H9 (cell line): ENCODE data around the gene ANKS1B. TPM values are rescaled to one million over a fixed set of nuclear protein-coding genes. Genes with fewer than 3 reads are reported as not detected.
"Not testable (repeated sequence)": the region's sequence is repeated elsewhere in the genome, so short reads cannot be mapped to it uniquely, and the experiment has no call there.

Source experiments
- DNase-seq: peaks from one replicate; pipeline ENCODE4 v3.0.0-alpha.2; 2017
- H2AFZ ChIP-seq: one replicate; pipeline ENCODE4 v1.6.1; 2013; ENCODE audit warnings: mild to moderate bottlenecking, low read length, control low read depth, moderate library complexity
- H2AK5ac ChIP-seq: 2 replicates; pipeline ENCODE4 v1.6.1; 2013; ENCODE audit warnings: low read length, control low read depth, mixed read lengths; ENCODE audit not compliant: insufficient read length
- H2BK120ac ChIP-seq: one replicate; pipeline ENCODE4 v1.6.1; 2013; ENCODE audit warnings: low read depth, mild to moderate bottlenecking, low read length, control low read depth, inconsistent platforms; ENCODE audit not compliant: poor library complexity, severe bottlenecking
- H2BK12ac ChIP-seq: 2 replicates; pipeline ENCODE4 v1.6.1; 2013; ENCODE audit warnings: low read length, control low read depth, mixed read lengths, low read depth; ENCODE audit not compliant: insufficient read length
- H2BK15ac ChIP-seq: 2 replicates; pipeline ENCODE4 v1.6.1; 2013; ENCODE audit warnings: low read depth, low read length, control low read depth
- H2BK20ac ChIP-seq: one replicate; pipeline ENCODE4 v1.6.1; 2013; ENCODE audit warnings: low read depth, mild to moderate bottlenecking, low read length, control low read depth, inconsistent platforms; ENCODE audit not compliant: poor library complexity, severe bottlenecking
- H2BK5ac ChIP-seq: 2 replicates; pipeline ENCODE4 v1.6.1; 2013; ENCODE audit warnings: low read length, control low read depth, mixed read lengths; ENCODE audit not compliant: insufficient read length
- H3K14ac ChIP-seq: 2 replicates; pipeline ENCODE4 v1.6.1; 2013; ENCODE audit warnings: low read length, control low read depth; ENCODE audit not compliant: insufficient read depth
- H3K18ac ChIP-seq: 2 replicates; pipeline ENCODE4 v1.6.1; 2013; ENCODE audit warnings: low read depth, mild to moderate bottlenecking, mixed read lengths, low read length, control low read depth; ENCODE audit not compliant: insufficient read length
- H3K23ac ChIP-seq: 2 replicates; pipeline ENCODE4 v1.6.1; 2013; ENCODE audit warnings: low read length, control low read depth, mixed read lengths, low read depth; ENCODE audit not compliant: insufficient read length
- H3K23me2 ChIP-seq: 2 replicates; pipeline ENCODE4 v1.6.1; 2013; ENCODE audit warnings: low read depth, mild to moderate bottlenecking, mixed read lengths, low read length, control low read depth; ENCODE audit not compliant: insufficient read length, poor library complexity, severe bottlenecking
- H3K27ac ChIP-seq: 2 replicates; pipeline ENCODE4 v1.5.1; 2013; ENCODE audit warnings: low read length, control low read depth, mixed read lengths, low read depth; ENCODE audit not compliant: insufficient read length
- H3K27me3 ChIP-seq: 2 replicates; pipeline ENCODE4 v1.6.1; 2013; ENCODE audit warnings: low read length, control low read depth, inconsistent platforms; ENCODE audit not compliant: insufficient read depth
- H3K4ac ChIP-seq: 2 replicates; pipeline ENCODE4 v1.6.1; 2013; ENCODE audit warnings: low read depth, mild to moderate bottlenecking, control low read depth, inconsistent platforms, low read length, moderate library complexity
- H3K4me1 ChIP-seq: 2 replicates; pipeline ENCODE4 v1.6.1; 2013; ENCODE audit warnings: low read length, control low read depth, inconsistent platforms; ENCODE audit not compliant: insufficient read depth
- H3K4me2 ChIP-seq: 2 replicates; pipeline ENCODE4 v1.6.1; 2013; ENCODE audit warnings: low read length, control low read depth, mixed read lengths; ENCODE audit not compliant: insufficient read length, insufficient read depth
- H3K56ac ChIP-seq: 2 replicates; pipeline ENCODE4 v1.6.1; 2013; ENCODE audit warnings: low read depth, mild to moderate bottlenecking, mixed read lengths, low read length, control low read depth; ENCODE audit not compliant: insufficient read length
- H3K79me1 ChIP-seq: 2 replicates; pipeline ENCODE4 v1.6.1; 2013; ENCODE audit warnings: low read depth, mild to moderate bottlenecking, moderate library complexity, low read length, control low read depth, inconsistent platforms; ENCODE audit not compliant: insufficient read depth, poor library complexity, severe bottlenecking
- H3K79me2 ChIP-seq: 2 replicates; pipeline ENCODE4 v1.6.1; 2013; ENCODE audit warnings: low read length, control low read depth, inconsistent platforms; ENCODE audit not compliant: insufficient read depth
- H3K9ac ChIP-seq: 2 replicates; pipeline ENCODE4 v1.6.1; 2013; ENCODE audit warnings: low read length, control low read depth, mixed read lengths; ENCODE audit not compliant: insufficient read length; ENCODE audit errors: extremely low read depth
- H3K9me3 ChIP-seq: one replicate; pipeline ENCODE4 v1.6.1; 2013; ENCODE audit warnings: low read depth, low read length, inconsistent platforms; ENCODE audit not compliant: control insufficient read depth
- H3T11ph ChIP-seq: one replicate; pipeline ENCODE4 v1.6.1; 2013; ENCODE audit warnings: mild to moderate bottlenecking, low read length, control low read depth, inconsistent platforms
- H4K20me1 ChIP-seq: one replicate; pipeline ENCODE4 v1.6.1; 2013; ENCODE audit not compliant: control insufficient read depth, insufficient read length, insufficient read depth
- H4K5ac ChIP-seq: 2 replicates; pipeline ENCODE4 v1.6.1; 2013; ENCODE audit warnings: low read depth, mild to moderate bottlenecking, mixed read lengths, low read length, control low read depth; ENCODE audit not compliant: insufficient read length
- H4K8ac ChIP-seq: replicated peaks from 2 replicates; pipeline ENCODE4 v1.6.1; 2013; ENCODE audit warnings: low read length, control low read depth, mixed read lengths, low read depth; ENCODE audit not compliant: insufficient read length
- H4K91ac ChIP-seq: 2 replicates; pipeline ENCODE4 v1.6.1; 2013; ENCODE audit warnings: low read depth, mild to moderate bottlenecking, moderate library complexity, mixed read lengths, low read length, control low read depth; ENCODE audit not compliant: insufficient read length
- H3K27ac Mint-ChIP-seq, 3 experiments: 2 replicates in 2 of 3; 3 replicates in 1 of 3; pipeline ENCODE4 v1.8.0; 2020 to 2021; ENCODE audit warnings: mixed read lengths in 3 of 3, mild to moderate bottlenecking in 1 of 3, moderate library complexity in 1 of 3
- H3K27me3 Mint-ChIP-seq: 2 replicates; pipeline ENCODE4 v1.8.0; 2021; ENCODE audit warnings: low read depth, mild to moderate bottlenecking, moderate library complexity, mixed read lengths
- H3K36me3 Mint-ChIP-seq, 3 experiments: 2 replicates in 2 of 3; 3 replicates in 1 of 3; pipeline ENCODE4 v1.8.0; 2020 to 2021; ENCODE audit warnings: low read depth in 3 of 3, mixed read lengths in 3 of 3; ENCODE audit not compliant: insufficient read depth in 1 of 3
- H3K4me1 Mint-ChIP-seq, 2 experiments: 2 replicates each; pipeline ENCODE4 v1.8.0; 2020; ENCODE audit warnings: mixed read lengths in 2 of 2
- H3K4me3 Mint-ChIP-seq, 2 experiments: 2 replicates in 1 of 2; 3 replicates in 1 of 2; pipeline ENCODE4 v1.8.0; 2020 to 2021; ENCODE audit warnings: mild to moderate bottlenecking in 2 of 2, mixed read lengths in 2 of 2, moderate library complexity in 1 of 2
- H3K9me3 Mint-ChIP-seq, 2 experiments: 2 replicates in 1 of 2; 3 replicates in 1 of 2; pipeline ENCODE4 v1.8.0; 2020; ENCODE audit warnings: mild to moderate bottlenecking in 2 of 2, mixed read lengths in 2 of 2, moderate library complexity in 1 of 2
- CTCF ChIP-seq: fragments of 200-600 bp; sonication (generic); conservative IDR thresholded peaks from 3 replicates; pipeline ENCODE4 v1.8.0; 2021; ENCODE audit warnings: antibody characterized with exemption, mild to moderate bottlenecking
- WGBS: extraction: QIAGEN DNeasy Blood & Tissue Kit; methylation state at CpG from one replicate; pipeline ENCODE4 v1.1.7; 2013; ENCODE audit warnings: missing lambda C conversion rate, low lambda C conversion rate, mixed read lengths; ENCODE audit not compliant: insufficient read length; ENCODE audit errors: extremely low coverage; 5-methylcytosine and 5-hydroxymethylcytosine counted together
- total RNA-seq: library from RNA; stranded (reverse); gene quantifications from 2 replicates; pipeline ENCODE4 v1.2.1, GENCODE V29; 2021

Gene ANKS1B
- total RNA-seq, 1 experiment from 2014 or later, result 4.1 TPM

- Histone ChIP-seq H3K9ac (no peak overlapping the region), H2BK5ac (no peak overlapping the region), H3K23ac (no peak overlapping the region), H3K23me2 (no peaks in the 10 kb centered on the region), H3K9me3 (no peaks in the 10 kb centered on the region), H4K91ac (no peak overlapping the region), H3K79me1 (no peaks in the 10 kb centered on the region), H3T11ph (no peak overlapping the region), H3K79me2 (no peaks in the 10 kb centered on the region), H3K27me3 (no peaks in the 10 kb centered on the region), H3K4me1 (no peaks in the 10 kb centered on the region), H3K4ac (no peak overlapping the region), H3K27ac (no peak overlapping the region), H2AK5ac (no peak overlapping the region), H4K5ac (no peak overlapping the region), H2BK120ac (no peak overlapping the region), H4K8ac (no peak overlapping the region), H3K14ac (no peak overlapping the region), H2AFZ (no peak overlapping the region), H2BK15ac (no peak overlapping the region), H3K56ac (no peak overlapping the region), H3K4me2 (no peak overlapping the region), H4K20me1 (no peaks in the 10 kb centered on the region), H2BK20ac (no peak overlapping the region), H3K18ac (no peak overlapping the region), H2BK12ac (no peak overlapping the region)
- no peaks in the 10 kb centered on the region; a peak in 1 of 5 replicates for H3K9me3 Mint-ChIP-seq
- no CpG with 5 or more reads among the region's 1 CpG for WGBS
- DNase-seq, result no peak
- H3K27me3 Mint-ChIP-seq, result no peaks in the 10 kb centered on the region
- no peaks in the 10 kb centered on the region for H3K36me3 Mint-ChIP-seq
- H3K27ac Mint-ChIP-seq, result no peak overlapping the region
- no peaks in the 10 kb centered on the region for H3K4me1 Mint-ChIP-seq
- no peak for TF ChIP-seq CTCF
- no peak overlapping the region for H3K4me3 Mint-ChIP-seq
Measured at GRCh38 chr12:99330216-99330615, 654.5 kb downstream of the ANKS1B start.

DNA sequence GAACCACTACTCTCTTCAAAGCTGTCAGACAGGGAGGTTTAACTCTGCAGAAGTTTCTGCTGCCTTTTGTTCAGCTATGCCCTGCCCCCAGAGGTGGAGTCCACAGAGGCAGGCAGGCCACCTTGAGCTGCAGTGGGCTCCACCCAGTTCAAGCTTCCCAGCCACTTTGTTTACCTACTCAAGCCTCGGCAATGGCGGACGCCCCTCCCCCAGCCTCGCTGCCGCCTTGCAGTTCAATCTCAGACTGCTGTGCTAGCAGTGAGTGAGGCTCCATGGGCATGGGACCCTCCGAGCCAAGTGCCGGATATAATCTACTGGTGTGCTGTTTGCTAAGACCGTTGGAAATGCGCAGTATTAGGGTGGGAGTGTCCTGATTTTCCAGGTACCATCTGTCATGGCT lies 663.5 kb downstream of the ANKS1B start:
- not testable (repeated sequence) for H3K27me3 ChIP-seq, H3K14ac ChIP-seq

More for the DNA sequence above, 663.5 kb downstream of the ANKS1B start:
- not testable (repeated sequence) for H3K27me3 Mint-ChIP-seq, H4K91ac ChIP-seq, H2BK120ac ChIP-seq, DNase-seq, H2BK15ac ChIP-seq, H3K79me2 ChIP-seq, H3K23ac ChIP-seq, H3K4me3 Mint-ChIP-seq, H3K79me1 ChIP-seq, H3K18ac ChIP-seq, H3K9ac ChIP-seq, H3K56ac ChIP-seq, H3K4ac ChIP-seq, H3T11ph ChIP-seq, H4K5ac ChIP-seq, H4K20me1 ChIP-seq, H3K4me2 ChIP-seq, H2BK5ac ChIP-seq, H2BK20ac ChIP-seq, H3K9me3 ChIP-seq, H2AFZ ChIP-seq, H4K8ac ChIP-seq, H3K27ac ChIP-seq, H2AK5ac ChIP-seq, H3K27ac Mint-ChIP-seq, H2BK12ac ChIP-seq, H3K4me1 ChIP-seq, H3K4me1 Mint-ChIP-seq, H3K23me2 ChIP-seq
- no CpG with 5 or more reads among the region's 9 CpGs for WGBS
- peaks cover 18 to 27% of the 10 kb centered on the region in 2 experiments for H3K9me3 Mint-ChIP-seq
- peaks cover 3 to 18% (median 3%) of the 10 kb centered on the region in 3 experiments; a peak in 4 of 7 replicates for H3K36me3 Mint-ChIP-seq
